OCI-LY7 (cell line): ENCODE data around the gene CRYBG1.

Experiments used
- CTCF ChIP-seq: fragments of 200-600 bp; sonication (generic); conservative IDR thresholded peaks from 2 replicates; pipeline ENCODE4 v1.5.1; 2014; ENCODE audit warnings: mild to moderate bottlenecking, antibody characterized with exemption, low read length, moderate library complexity, mixed read lengths
- EZH2phosphoT487 ChIP-seq: fragments of 200-600 bp; sonication (generic); IDR thresholded peaks from 2 replicates; pipeline ENCODE4 v1.6.1; 2018; ENCODE audit warnings: low read depth, borderline replicate concordance, mild to moderate bottlenecking, mixed run types, antibody characterized with exemption, low read length, moderate library complexity, mixed read lengths

GRCh38 chr6:106448000-106448426 is 87.5 kb downstream of the CRYBG1 start:
- TF ChIP-seq EZH2phosphoT487: no peak
- TF ChIP-seq CTCF: no peak
